ENCODE measurements around the gene EFHD1.

The EFHD1 gene

GRCh38 chr2:232632229-232632903 lies 1.0 kb upstream of the EFHD1 start:
- Histone ChIP-seq H3K27me3 (ENCODE audit: insufficient read depth, poor library complexity, severe bottlenecking) (peaks cover 50% of the 10 kb centered on the region), H3K4me3 (replicated peaks; ENCODE audit: insufficient read depth, low read length) (no peak overlapping the region), H3K27ac (replicated peaks) (no peak overlapping the region)
- no peak for DNase-seq (ENCODE audit: low read depth in 1 of 2, low spot score in 1 of 2)
- TF ChIP-seq GABPA (IDR thresholded peaks at IDR 0.05; ENCODE audit: low read depth): no peak
- TF ChIP-seq SPI1 (IDR thresholded peaks at IDR 0.05; ENCODE audit: borderline replicate concordance, low read depth): no peak
- TF ChIP-seq POLR2AphosphoS5 (IDR thresholded peaks at IDR 0.05; ENCODE audit: low read depth): no peak
- TF ChIP-seq, protein P1, sequence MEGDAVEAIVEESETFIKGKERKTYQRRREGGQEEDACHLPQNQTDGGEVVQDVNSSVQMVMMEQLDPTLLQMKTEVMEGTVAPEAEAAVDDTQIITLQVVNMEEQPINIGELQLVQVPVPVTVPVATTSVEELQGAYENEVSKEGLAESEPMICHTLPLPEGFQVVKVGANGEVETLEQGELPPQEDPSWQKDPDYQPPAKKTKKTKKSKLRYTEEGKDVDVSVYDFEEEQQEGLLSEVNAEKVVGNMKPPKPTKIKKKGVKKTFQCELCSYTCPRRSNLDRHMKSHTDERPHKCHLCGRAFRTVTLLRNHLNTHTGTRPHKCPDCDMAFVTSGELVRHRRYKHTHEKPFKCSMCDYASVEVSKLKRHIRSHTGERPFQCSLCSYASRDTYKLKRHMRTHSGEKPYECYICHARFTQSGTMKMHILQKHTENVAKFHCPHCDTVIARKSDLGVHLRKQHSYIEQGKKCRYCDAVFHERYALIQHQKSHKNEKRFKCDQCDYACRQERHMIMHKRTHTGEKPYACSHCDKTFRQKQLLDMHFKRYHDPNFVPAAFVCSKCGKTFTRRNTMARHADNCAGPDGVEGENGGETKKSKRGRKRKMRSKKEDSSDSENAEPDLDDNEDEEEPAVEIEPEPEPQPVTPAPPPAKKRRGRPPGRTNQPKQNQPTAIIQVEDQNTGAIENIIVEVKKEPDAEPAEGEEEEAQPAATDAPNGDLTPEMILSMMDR (IDR thresholded peaks at IDR 0.05; ENCODE audit: insufficient read depth, low read length): no peak
- TF ChIP-seq, protein P2, sequence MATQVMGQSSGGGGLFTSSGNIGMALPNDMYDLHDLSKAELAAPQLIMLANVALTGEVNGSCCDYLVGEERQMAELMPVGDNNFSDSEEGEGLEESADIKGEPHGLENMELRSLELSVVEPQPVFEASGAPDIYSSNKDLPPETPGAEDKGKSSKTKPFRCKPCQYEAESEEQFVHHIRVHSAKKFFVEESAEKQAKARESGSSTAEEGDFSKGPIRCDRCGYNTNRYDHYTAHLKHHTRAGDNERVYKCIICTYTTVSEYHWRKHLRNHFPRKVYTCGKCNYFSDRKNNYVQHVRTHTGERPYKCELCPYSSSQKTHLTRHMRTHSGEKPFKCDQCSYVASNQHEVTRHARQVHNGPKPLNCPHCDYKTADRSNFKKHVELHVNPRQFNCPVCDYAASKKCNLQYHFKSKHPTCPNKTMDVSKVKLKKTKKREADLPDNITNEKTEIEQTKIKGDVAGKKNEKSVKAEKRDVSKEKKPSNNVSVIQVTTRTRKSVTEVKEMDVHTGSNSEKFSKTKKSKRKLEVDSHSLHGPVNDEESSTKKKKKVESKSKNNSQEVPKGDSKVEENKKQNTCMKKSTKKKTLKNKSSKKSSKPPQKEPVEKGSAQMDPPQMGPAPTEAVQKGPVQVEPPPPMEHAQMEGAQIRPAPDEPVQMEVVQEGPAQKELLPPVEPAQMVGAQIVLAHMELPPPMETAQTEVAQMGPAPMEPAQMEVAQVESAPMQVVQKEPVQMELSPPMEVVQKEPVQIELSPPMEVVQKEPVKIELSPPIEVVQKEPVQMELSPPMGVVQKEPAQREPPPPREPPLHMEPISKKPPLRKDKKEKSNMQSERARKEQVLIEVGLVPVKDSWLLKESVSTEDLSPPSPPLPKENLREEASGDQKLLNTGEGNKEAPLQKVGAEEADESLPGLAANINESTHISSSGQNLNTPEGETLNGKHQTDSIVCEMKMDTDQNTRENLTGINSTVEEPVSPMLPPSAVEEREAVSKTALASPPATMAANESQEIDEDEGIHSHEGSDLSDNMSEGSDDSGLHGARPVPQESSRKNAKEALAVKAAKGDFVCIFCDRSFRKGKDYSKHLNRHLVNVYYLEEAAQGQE (IDR thresholded peaks at IDR 0.05; ENCODE audit: insufficient replicate concordance, low read depth): no peak

- no peak for DNase-seq (ENCODE audit: low read depth in 1 of 2, low spot score in 1 of 2)
- H3K4me3 ChIP-seq (replicated peaks; ENCODE audit: insufficient read depth, low read length): peak overlapping the region; percentile 40
- TF ChIP-seq, protein P2 (IDR thresholded peaks at IDR 0.05; ENCODE audit: insufficient replicate concordance, low read depth): no peak
- TF ChIP-seq GABPA (IDR thresholded peaks at IDR 0.05; ENCODE audit: low read depth) (no peak), SPI1 (IDR thresholded peaks at IDR 0.05; ENCODE audit: borderline replicate concordance, low read depth) (no peak)
- TF ChIP-seq, protein P1 (IDR thresholded peaks at IDR 0.05; ENCODE audit: insufficient read depth, low read length): no peak
- H3K27me3 ChIP-seq (ENCODE audit: insufficient read depth, poor library complexity, severe bottlenecking): peaks cover 50% of the 10 kb centered on the region
- H3K27ac ChIP-seq (replicated peaks): no peak overlapping the region
Measured at GRCh38 chr2:232632904-232633412, 446 bp upstream of the EFHD1 start.

DNA sequence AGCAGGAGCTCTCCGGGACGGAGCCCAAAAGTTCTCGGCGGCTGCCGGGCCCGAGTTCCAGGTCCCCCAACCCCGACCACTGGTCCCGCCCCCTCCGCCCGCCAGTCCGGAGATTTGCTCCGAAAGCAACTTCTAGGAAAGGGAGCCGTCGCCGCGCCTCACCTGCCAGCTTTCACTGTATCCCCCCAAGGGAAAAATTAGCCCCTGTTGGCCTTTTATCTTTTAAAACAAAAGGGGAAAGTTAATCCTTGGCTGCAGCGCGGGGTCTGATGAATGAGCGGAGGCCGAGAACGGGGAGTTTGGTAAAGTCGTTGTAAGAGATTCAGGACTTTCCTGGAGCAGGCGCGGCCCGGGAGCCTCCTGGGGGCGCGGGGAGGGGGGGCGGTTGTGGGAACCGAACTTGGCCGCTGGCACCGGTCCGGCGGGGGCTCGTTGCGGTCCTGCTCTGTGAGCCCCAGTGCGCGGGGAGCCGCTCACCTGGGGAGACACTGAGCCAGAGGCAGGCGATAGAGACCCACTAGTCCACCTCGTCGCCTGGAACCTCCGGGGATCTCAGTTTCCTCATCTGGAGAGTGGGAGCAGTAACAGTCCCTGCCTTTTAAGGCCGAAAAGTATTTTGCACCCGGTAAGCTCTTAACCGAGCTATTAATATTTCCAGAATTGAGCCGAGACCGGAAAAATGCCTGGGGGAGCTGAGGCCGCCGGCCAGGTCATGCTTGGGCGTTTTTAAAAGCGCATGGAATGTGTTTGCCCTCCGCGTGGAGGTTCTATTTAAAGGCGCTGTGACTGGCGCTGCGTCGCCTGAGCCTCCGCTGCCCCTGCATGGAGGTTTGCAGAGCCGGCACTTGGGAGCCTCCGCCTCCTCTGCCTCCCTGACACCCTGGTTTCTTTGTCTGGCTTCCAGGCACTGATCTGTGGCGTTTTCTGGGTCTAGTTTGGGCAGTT lies 1.1 kb downstream of the EFHD1 start:
- peaks cover 50% of the 10 kb centered on the region for H3K27me3 ChIP-seq (ENCODE audit: insufficient read depth, poor library complexity, severe bottlenecking)

More for the DNA sequence above, 1.1 kb downstream of the EFHD1 start:
- TF ChIP-seq, protein P2 (IDR thresholded peaks at IDR 0.05; ENCODE audit: insufficient replicate concordance, low read depth): no peak
- no peak for TF ChIP-seq SPI1 (IDR thresholded peaks at IDR 0.05; ENCODE audit: borderline replicate concordance, low read depth)
- TF ChIP-seq, protein P1 (IDR thresholded peaks at IDR 0.05; ENCODE audit: insufficient read depth, low read length): no peak
- TF ChIP-seq GABPA (IDR thresholded peaks at IDR 0.05; ENCODE audit: low read depth): no peak
- TF ChIP-seq POLR2AphosphoS5 (IDR thresholded peaks at IDR 0.05; ENCODE audit: low read depth): no peak
- DNase-seq (ENCODE audit: low read depth in 1 of 2, low spot score in 1 of 2): no peak
- H3K27ac ChIP-seq (replicated peaks): no peak overlapping the region
- no peak overlapping the region for H3K4me3 ChIP-seq (replicated peaks; ENCODE audit: insufficient read depth, low read length)
